Measurements from ENCODE around the gene IQGAP3. TPM values are rescaled to one million over a fixed set of nuclear protein-coding genes. Genes with fewer than 3 reads are reported as not detected.

Gene IQGAP3
- total and polyA plus RNA-seq, 10 donors: 0.24 to 2.2 (median 0.68) TPM

DNA sequence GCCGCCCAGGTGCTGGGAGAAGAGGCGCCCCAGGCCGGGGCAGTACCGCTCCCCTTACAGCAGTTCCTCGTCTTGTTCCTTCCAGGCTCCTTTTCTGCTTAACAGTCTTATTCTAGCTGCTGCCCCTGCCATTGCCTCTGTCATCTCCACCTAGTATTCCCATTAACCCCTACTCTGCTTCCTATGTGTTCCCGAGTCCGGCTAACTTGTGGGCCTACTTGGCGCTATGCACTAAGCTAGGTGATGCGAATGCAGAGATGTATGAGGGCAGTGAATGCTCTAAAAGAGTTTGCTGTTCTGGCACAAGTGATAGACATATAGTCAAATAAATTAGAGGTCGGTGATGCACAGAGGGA lies 276 bp upstream of the IQGAP3 start:
- Histone ChIP-seq H3K9me3 (no peaks in the 10 kb centered on the region), H3K27me3 (replicated peaks in 1 of 7) (peaks cover 0 to 34% (median 4%) of the 10 kb centered on the region in 7 donors), H3K4me3 (peak overlapping the region in 5 of 8 donors; percentile 35 to 67 (median 38)), H3K27ac (no peak overlapping the region), H3K4me1 (peaks cover 6 to 20% (median 14%) of the 10 kb centered on the region in 6 donors), H3K36me3 (no peaks in the 10 kb centered on the region)
- TF ChIP-seq, protein P1, sequence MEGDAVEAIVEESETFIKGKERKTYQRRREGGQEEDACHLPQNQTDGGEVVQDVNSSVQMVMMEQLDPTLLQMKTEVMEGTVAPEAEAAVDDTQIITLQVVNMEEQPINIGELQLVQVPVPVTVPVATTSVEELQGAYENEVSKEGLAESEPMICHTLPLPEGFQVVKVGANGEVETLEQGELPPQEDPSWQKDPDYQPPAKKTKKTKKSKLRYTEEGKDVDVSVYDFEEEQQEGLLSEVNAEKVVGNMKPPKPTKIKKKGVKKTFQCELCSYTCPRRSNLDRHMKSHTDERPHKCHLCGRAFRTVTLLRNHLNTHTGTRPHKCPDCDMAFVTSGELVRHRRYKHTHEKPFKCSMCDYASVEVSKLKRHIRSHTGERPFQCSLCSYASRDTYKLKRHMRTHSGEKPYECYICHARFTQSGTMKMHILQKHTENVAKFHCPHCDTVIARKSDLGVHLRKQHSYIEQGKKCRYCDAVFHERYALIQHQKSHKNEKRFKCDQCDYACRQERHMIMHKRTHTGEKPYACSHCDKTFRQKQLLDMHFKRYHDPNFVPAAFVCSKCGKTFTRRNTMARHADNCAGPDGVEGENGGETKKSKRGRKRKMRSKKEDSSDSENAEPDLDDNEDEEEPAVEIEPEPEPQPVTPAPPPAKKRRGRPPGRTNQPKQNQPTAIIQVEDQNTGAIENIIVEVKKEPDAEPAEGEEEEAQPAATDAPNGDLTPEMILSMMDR (IDR thresholded peaks at IDR 0.05 in 8 of 11, conservative IDR thresholded peaks at IDR 0.05 in 3 of 11): no peak
- TF ChIP-seq POLR2AphosphoS5 (IDR thresholded peaks at IDR 0.05) (no peak), POLR2A (IDR thresholded peaks at IDR 0.05) (no peak)
- intact Hi-C loops (cut with DNase I; ENCODE audit: low total_unique reads): no loop called here
- no peak for DNase-seq
- WGBS, 5 donors: 36 to 43% (median 39%) methylated on average over 10 of the region's 10 CpGs

DNA sequence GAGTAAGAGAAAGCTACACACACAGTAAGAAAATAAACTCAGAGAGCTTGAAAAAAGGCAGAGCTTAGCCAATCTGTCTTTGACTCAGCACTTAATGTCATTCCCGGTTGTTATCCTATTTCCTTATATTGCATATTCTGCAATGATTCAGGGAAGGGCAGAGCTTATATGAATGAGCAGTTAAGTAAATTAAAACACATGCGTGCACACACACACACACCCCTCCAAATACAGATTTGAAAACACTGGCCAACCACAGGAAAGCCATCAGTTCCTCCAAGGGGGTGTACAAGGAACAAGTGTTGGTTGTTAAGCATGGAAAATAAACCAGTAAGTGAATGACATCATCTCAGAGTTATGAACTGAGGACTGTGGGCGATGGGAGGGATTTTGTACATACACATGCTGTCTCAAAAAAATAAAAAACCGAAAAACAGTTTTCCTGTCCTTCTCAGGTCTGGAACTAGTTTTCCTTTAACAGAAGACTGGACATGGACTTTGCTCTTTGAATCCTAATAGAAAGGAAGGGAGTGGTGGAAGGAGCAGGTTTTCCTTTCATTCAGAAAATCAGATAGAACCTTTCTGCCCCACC lies 1.0 kb downstream of the IQGAP3 start:
- no peak overlapping the region for H3K27ac ChIP-seq
- peaks cover 0 to 4% (median 0%) of the 10 kb centered on the region in 6 donors for H3K36me3 ChIP-seq
- no peak for DNase-seq
- intact Hi-C loops (cut with DNase I; ENCODE audit: low total_unique reads): no loop called here
- H3K27me3 ChIP-seq (replicated peaks in 1 of 7): peaks cover 0 to 34% (median 4%) of the 10 kb centered on the region in 7 donors
- WGBS, 5 donors: 26 to 41% (median 31%) methylated on average over 4 of the region's 4 CpGs
- peaks cover 6 to 20% (median 14%) of the 10 kb centered on the region in 6 donors for H3K4me1 ChIP-seq
- H3K4me3 ChIP-seq: no peak overlapping the region
- no peaks in the 10 kb centered on the region for H3K9me3 ChIP-seq
- TF ChIP-seq, protein P1 (IDR thresholded peaks at IDR 0.05 in 8 of 11, conservative IDR thresholded peaks at IDR 0.05 in 3 of 11): no peak
- TF ChIP-seq POLR2A (IDR thresholded peaks at IDR 0.05): no peak
- no peak for TF ChIP-seq POLR2AphosphoS5 (IDR thresholded peaks at IDR 0.05)

DNA sequence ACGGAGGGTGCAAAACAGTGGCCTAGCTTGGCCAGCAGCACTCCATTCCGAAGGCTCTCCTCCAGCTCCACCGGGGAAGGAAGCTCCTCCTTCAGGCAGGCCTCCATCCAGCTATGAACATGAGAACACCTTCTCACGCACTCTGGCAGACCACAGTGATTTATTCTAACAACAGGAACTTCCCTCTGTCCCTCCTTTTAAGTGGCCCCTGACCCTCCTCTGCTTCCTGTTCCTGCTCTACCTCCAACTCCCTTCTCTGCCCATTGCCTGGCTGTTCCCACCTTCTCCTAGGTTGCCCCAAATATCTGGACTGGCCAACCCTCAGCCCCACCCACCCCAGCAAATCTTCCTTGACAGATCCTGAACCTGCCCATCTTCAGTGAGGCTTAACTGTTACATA lies 5.9 kb downstream of the IQGAP3 start:
- no peak for TF ChIP-seq POLR2A (IDR thresholded peaks at IDR 0.05)
- TF ChIP-seq, protein P1 (IDR thresholded peaks at IDR 0.05 in 8 of 11, conservative IDR thresholded peaks at IDR 0.05 in 3 of 11): no peak
- no peak for TF ChIP-seq POLR2AphosphoS5 (IDR thresholded peaks at IDR 0.05)

DNA sequence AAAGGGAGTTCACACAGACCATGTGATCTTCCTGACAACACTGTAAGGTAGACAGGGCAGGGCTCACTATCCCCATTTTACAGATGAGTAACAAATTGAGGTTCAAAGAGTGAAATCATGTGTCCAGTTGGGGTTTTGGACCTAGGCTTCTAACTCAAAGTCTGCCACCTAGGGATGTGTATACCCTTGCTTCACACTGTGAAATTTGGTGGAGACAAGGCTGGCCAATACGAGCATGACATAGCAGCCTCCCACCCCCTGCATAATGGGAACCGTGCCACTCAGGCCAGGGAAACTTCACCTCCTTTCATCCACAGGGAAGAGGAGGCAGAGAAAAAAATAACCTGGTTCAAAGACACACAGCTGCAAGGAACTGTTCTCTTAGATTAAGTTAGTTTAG lies 6.8 kb downstream of the IQGAP3 start:
- peaks cover 0 to 35% (median 0%) of the 10 kb centered on the region in 6 donors for H3K36me3 ChIP-seq
- H3K4me1 ChIP-seq: no peaks in the 10 kb centered on the region
- H3K4me3 ChIP-seq: no peak overlapping the region
- intact Hi-C loops (cut with DNase I; ENCODE audit: low total_unique reads): no loop called here
- H3K27me3 ChIP-seq (replicated peaks in 1 of 7): peaks cover 0 to 6% (median 0%) of the 10 kb centered on the region in 7 donors
- 82 to 90% (median 87%) methylated on average over 2 of the region's 2 CpGs for WGBS, 5 donors
- H3K27ac ChIP-seq: no peak overlapping the region
- H3K9me3 ChIP-seq: no peaks in the 10 kb centered on the region
- no peak for DNase-seq
- TF ChIP-seq POLR2A (IDR thresholded peaks at IDR 0.05) (no peak), POLR2AphosphoS5 (IDR thresholded peaks at IDR 0.05) (no peak)
- TF ChIP-seq, protein P1 (IDR thresholded peaks at IDR 0.05 in 8 of 11, conservative IDR thresholded peaks at IDR 0.05 in 3 of 11): no peak

More for the DNA sequence above, 5.9 kb downstream of the IQGAP3 start:
- no peak overlapping the region for H3K4me3 ChIP-seq
- DNase-seq: no peak
- H3K36me3 ChIP-seq: peaks cover 0 to 29% (median 0%) of the 10 kb centered on the region in 6 donors
- intact Hi-C loops (cut with DNase I; ENCODE audit: low total_unique reads): no loop called here
- WGBS, 5 donors: 73 to 85% (median 77%) methylated on average over 4 of the region's 4 CpGs
- peaks cover 0 to 16% (median 0%) of the 10 kb centered on the region in 7 donors for H3K27me3 ChIP-seq (replicated peaks in 1 of 7)
- H3K9me3 ChIP-seq: no peaks in the 10 kb centered on the region
- no peak overlapping the region for H3K27ac ChIP-seq
- peaks cover 0 to 4% (median under 1%) of the 10 kb centered on the region in 6 donors for H3K4me1 ChIP-seq
